CD4-positive, alpha-beta T cell treated with Interferon gamma for 1 hour (primary cell): Measurements from ENCODE around the gene FGF3.

Experiments used
- DNase-seq: peaks from one replicate; pipeline ENCODE4 v3.0.0-alpha.2; 2020

FGF3 gene

GRCh38 chr11:69818603-69819441 is at the start of gene FGF3:
Gene FGF3 (minus strand): TSS chr11:69819416. CDS start chr11:69818933, 483 bp downstream.
- no peak for DNase-seq

- DNase-seq, result no peak
These were observed 49.7 kb upstream of the FGF3 start for GRCh38 chr11:69868871-69869270.

DNA sequence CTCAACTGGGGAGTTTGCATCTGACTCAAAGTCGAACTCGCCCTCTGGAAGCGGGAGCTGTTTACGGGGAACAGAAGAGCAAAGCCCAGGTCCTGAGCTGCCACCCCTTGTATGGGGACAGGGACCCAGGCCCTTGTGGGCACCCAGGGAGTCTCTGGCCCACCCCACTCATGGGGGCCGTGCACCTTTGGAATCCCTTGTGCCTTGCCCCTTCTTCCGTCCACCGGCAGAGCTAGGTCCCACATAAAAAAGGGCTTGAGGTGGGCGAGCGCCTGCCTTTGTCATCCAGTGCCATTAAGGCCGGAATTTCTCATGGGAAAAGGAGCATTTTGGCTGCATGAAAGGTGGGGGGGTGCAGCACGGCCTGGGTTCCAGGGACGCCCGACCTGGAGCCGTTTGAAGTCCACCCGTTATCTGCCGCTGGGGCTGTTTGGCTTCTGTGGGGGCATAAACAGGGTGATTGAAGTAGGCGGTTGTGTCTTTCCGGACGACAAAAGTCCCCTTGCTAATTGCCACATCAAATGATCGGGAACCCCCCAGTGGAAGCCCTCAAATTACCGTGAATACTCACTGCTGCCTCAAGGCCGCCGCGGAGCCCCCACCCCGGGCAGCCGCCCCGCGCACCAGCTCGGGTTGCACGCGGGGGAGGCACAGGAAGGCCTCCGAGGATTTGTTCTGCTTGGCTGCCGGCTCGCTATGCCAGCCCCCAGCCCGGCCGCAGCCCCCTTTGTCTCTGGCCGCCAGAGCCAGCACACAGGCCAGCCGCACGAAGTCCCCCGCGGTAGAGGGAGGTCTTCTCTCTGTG is 49.0 kb upstream of the FGF3 start:
- DNase-seq, result no peak

DNA sequence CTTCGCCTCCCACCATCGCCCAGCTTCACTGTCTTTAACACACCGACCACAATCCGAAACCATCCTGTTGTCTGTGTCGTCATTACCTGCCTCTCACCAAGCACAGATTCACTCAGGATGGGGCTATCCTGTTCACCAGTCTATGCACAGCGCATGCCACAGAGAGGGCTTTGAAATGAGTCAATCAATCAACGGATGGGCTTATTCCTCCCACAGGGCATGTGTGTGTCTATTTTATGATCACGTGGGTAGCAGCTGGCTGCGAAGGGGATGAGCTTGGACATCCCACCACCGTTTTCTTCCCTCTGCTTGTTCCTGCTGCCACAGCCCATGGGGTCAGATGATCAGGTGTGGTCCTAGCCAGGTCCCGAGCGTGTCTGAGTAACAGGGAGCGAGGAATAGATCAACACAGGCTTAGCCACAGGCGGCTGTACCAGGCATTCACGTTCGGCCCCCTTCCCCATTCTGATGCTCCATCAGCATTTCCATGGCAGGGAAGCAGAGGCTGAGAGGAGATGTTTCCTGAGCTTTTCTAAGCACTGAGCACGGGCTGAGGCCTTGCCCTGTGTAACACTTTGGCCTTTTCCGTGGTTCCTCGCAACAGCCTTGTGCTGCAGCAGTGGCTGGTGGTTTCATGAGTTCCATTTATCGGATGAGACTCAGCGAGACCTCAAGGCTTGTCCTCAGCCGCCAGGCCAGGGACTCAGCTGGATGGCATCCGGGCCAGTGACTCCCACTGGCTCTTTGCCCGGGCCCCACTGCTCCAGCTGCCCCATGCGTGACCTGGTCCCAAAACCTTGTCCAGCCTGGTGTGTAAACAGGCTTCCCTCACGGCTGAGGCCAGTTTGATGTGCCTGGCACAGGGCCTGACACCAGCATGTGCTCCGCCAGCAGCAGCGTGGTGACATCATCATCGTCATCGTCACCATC is 48.1 kb upstream of the FGF3 start:
- no peak for DNase-seq

DNA sequence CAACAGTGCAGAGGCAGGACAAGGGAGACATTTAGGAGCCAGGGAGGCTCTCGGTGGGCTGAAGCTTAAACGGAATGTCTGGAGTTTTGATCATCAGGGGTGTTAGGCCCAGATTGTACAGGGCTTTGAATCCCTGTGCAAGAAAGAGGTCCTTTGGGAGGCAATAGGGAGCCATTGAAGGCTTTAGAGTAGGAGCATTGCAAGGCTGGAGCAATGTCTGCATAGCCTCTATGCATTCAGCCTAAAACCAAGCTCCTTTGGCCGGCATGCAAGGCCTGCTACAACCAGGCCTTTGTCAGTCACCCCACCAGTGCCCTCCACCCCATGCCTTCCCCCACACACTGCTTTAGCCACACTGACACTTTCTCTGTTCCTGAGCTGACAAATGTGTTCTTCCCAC is 47.4 kb upstream of the FGF3 start:
- DNase-seq, result no peak

- DNase-seq, result no peak
These were observed 46.5 kb upstream of the FGF3 start for GRCh38 chr11:69865707-69866106.

- no peak for DNase-seq
These were observed 45.8 kb upstream of the FGF3 start for GRCh38 chr11:69864686-69865661.

GRCh38 chr11:69863544-69864200 is 44.5 kb upstream of the FGF3 start:
- DNase-seq, result no peak

DNA sequence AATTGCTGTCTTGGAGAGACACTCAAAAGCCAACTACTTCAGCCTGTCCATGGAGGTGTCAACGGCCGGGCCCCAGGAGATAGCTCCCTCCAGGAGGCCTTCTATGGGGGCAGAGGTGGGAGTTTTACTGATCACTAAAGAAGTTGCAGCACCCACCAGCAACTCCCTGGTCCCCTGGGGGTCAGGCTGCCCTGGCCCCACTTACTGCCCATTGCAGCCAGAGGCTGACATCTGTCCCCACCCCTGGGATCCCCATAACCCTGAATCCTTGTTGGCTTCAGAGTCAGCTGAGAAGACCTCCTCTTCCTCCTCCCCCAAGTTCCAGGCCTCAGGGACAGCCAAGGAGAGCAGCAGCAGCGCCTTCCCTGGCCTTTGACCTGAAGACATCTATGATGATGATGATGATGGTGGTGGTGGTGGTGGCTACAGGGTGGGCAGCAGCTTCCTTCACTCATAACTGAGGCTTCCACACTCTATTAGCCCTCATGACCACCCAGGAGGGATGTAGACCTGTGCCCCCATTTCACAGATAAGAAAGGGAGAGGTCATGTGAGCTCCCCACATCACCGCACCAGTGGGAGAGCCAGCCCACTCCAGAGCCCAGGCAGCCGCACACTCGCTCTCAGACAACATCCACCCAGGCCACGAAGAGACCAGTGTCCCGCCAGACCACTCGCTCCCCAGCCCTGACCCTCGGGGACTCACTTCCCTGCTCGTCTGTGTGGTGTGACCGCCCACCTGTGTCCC is 43.8 kb upstream of the FGF3 start:
- DNase-seq, result no peak

- DNase-seq, result no peak
These were observed 43.1 kb upstream of the FGF3 start for GRCh38 chr11:69862331-69862771.

GRCh38 chr11:69861901-69862300 is 42.7 kb upstream of the FGF3 start:
- DNase-seq, result no peak

GRCh38 chr11:69860796-69861445 is 41.7 kb upstream of the FGF3 start:
- no peak for DNase-seq

GRCh38 chr11:69860244-69860643 is 41.0 kb upstream of the FGF3 start:
- no peak for DNase-seq

DNA sequence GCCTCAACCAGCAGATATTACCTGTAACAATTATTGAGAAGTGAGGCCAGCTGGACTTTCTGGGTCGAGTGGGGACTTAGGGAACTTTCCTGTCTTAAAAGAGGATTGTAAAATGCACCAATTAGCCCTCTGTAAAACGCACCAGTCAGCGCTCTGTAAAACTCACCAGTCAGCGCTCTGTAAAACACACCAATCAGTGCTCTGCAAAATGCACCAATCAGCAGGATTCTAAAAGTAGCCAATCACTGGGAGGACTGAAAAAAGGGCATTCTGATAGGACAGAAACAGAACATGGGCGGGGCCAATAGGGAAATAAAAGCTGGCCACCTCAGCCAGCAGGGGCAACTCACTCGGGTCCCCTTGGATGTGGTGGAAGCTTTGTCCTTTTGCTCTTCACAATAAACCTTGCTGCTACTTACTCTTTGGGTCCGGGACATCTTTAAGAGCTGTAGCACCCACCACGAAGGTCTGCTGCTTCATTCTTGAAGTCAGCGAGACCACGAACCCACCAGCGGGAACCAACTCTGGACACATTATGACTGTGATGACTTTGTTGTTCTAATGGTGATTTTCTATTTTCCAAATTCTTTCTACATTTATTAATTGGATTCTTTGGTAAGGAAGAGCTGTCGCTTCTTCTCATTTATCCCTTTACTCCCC is 40.2 kb upstream of the FGF3 start:
- DNase-seq, result no peak

GRCh38 chr11:69855421-69855820 is 36.2 kb upstream of the FGF3 start:
- no peak for DNase-seq

GRCh38 chr11:69854713-69855112 is 35.5 kb upstream of the FGF3 start:
- DNase-seq, result no peak

- no peak for DNase-seq
These were observed 32.8 kb upstream of the FGF3 start for GRCh38 chr11:69852056-69852455.

DNA sequence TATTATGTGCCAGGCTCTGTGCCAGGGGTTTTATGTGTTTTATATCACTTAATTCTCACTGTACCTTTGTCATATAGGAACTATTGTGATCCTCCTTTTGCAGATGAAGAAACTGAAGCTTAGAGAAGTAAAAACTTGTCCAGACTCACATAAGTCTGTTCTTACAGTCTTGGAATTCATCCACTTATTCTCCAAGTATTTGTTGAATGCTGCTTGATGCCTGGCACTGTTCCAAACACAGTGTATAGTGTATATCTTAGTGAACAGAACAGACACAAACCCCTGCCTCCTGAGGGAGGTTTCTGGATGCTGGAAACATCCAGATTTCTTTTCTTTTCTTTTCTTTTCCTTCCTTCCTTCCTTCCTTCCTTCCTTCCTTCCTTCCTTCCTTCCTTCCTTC is 29.0 kb upstream of the FGF3 start:
- no peak for DNase-seq

GRCh38 chr11:69844396-69844795 is 25.2 kb upstream of the FGF3 start:
- no peak for DNase-seq
